B cell (primary cell): ENCODE measurements around the gene GTF3C2. TPM values are rescaled to one million over a fixed set of nuclear protein-coding genes. Genes with fewer than 3 reads are reported as not detected.
A peak's percentile ranks its signal among the peaks of the same experiment; 100 is the strongest.

Experiments used
- ATAC-seq: fragments of 200-7000 bp; cut with Tn5 transposase; one replicate; pipeline ENCODE4 v1.10.0; 2021; ENCODE audit warnings: low read depth, mild to moderate bottlenecking, moderate number of reproducible peaks, moderate library complexity
- CTCF ChIA-PET: fragments of 350-600 bp; sonication (Branson Sonifier 250); formaldehyde crosslinking; loops from one replicate; lab custom pipeline; 2021; ENCODE audit warnings: antibody characterized with exemption, inconsistent platforms; lab: Charles Lee
- POLR2A ChIA-PET: fragments of 350-600 bp; sonication (Branson Sonifier 250); formaldehyde crosslinking; loops from one replicate; lab custom pipeline; 2021; ENCODE audit warnings: antibody characterized with exemption; lab: Charles Lee
- DNase-seq: peaks from one replicate; pipeline ENCODE4 v3.0.0; 2013
- H2AFZ ChIP-seq: 2 replicates; pipeline ENCODE4 v1.6.1; 2012; ENCODE audit warnings: mild to moderate bottlenecking, low read depth, low read length; ENCODE audit not compliant: insufficient read depth, poor library complexity, severe bottlenecking
- H3K27ac ChIP-seq, 2 donors: 1 replicate in 1 of 2; 2 replicates in 1 of 2; pipeline ENCODE4 v1.5.1; 2012 to 2013; ENCODE audit warnings: low read length in 2 of 2, mild to moderate bottlenecking in 2 of 2, moderate library complexity in 1 of 2
- H3K27me3 ChIP-seq, 4 experiments: fragments of 200-600 bp in 1 of 4; sonication (generic) in 1 of 4; replicated peaks in 1 of 4; 1 replicate in 2 of 4; 2 replicates in 2 of 4; pipeline versions ENCODE4 v1.6.1 to v1.7.0; 2013 to 2016; ENCODE audit warnings: low read length in 3 of 4, mild to moderate bottlenecking in 2 of 4, mixed read lengths in 1 of 4, moderate library complexity in 1 of 4; ENCODE audit not compliant: insufficient read depth in 4 of 4, control insufficient read depth in 3 of 4; ENCODE audit errors: control extremely low read depth in 1 of 4
- H3K36me3 ChIP-seq, 2 experiments: replicated peaks in 1 of 2; 1 replicate in 1 of 2; 2 replicates in 1 of 2; pipeline versions ENCODE4 v1.6.1 to v1.7.1; 2013; ENCODE audit warnings: low read length in 1 of 2; ENCODE audit not compliant: insufficient read depth in 2 of 2, control insufficient read depth in 1 of 2; ENCODE audit errors: control extremely low read depth in 1 of 2, extremely low read depth in 1 of 2
- H3K4me1 ChIP-seq, 2 donors: fragments of 200-600 bp in 1 of 2; sonication (generic) in 1 of 2; 1 replicate in 1 of 2; 2 replicates in 1 of 2; pipeline versions ENCODE4 v1.5.1 to v1.6.1; 2013 to 2017; ENCODE audit warnings: low read length in 2 of 2; ENCODE audit not compliant: control insufficient read depth in 2 of 2, insufficient read depth in 2 of 2
- H3K4me2 ChIP-seq: replicated peaks from 2 replicates; pipeline ENCODE3; 2012; ENCODE audit warnings: mild to moderate bottlenecking, low read depth, low read length; ENCODE audit not compliant: poor library complexity, severe bottlenecking
- H3K4me3 ChIP-seq, 5 experiments: fragments of 200-600 bp in 1 of 5; sonication (generic) in 1 of 5; 1 replicate in 3 of 5; 2 replicates in 2 of 5; pipeline versions ENCODE4 v1.5.1 to v1.7.0; 2011 to 2016; ENCODE audit warnings: low read length in 4 of 5, mild to moderate bottlenecking in 4 of 5, low read depth in 2 of 5, control low read depth in 1 of 5, moderate library complexity in 1 of 5; ENCODE audit not compliant: insufficient read depth in 1 of 5; ENCODE audit errors: control extremely low read depth in 1 of 5, extremely low read depth in 1 of 5
- H3K79me2 ChIP-seq: fragments of 200-600 bp; sonication (generic); one replicate; pipeline ENCODE4 v1.6.0; 2016; ENCODE audit warnings: low read length; ENCODE audit not compliant: control insufficient read depth, insufficient read depth
- H3K9ac ChIP-seq: fragments of 200-600 bp; sonication (generic); 2 replicates; pipeline ENCODE4 v1.6.1; 2017; ENCODE audit warnings: mild to moderate bottlenecking, low read length, moderate library complexity
- H3K9me3 ChIP-seq, 3 donors: one replicate each; pipeline versions ENCODE4 v1.6.1 to v1.7.1; 2013; ENCODE audit warnings: low read length in 2 of 3; ENCODE audit not compliant: control insufficient read depth in 2 of 3, insufficient read depth in 1 of 3; ENCODE audit errors: control extremely low read depth in 1 of 3
- H4K20me1 ChIP-seq: 2 replicates; pipeline ENCODE4 v1.6.0; 2012; ENCODE audit warnings: mild to moderate bottlenecking, low read length; ENCODE audit not compliant: insufficient read depth, control insufficient read depth, poor library complexity, severe bottlenecking
- H3K27ac Mint-ChIP-seq: one replicate; pipeline ENCODE4 v1.8.0; 2021; ENCODE audit warnings: mixed read lengths
- H3K27me3 Mint-ChIP-seq: one replicate; pipeline ENCODE4 v1.8.0; 2021; ENCODE audit warnings: mixed read lengths
- H3K4me1 Mint-ChIP-seq: one replicate; pipeline ENCODE4 v1.8.0; 2021; ENCODE audit warnings: mixed read lengths
- H3K4me3 Mint-ChIP-seq: one replicate; pipeline ENCODE4 v1.8.0; 2021; ENCODE audit warnings: mixed read lengths
- H3K9me3 Mint-ChIP-seq: one replicate; pipeline ENCODE4 v1.8.0; 2022; ENCODE audit warnings: mixed read lengths; ENCODE audit not compliant: insufficient read depth
- EZH2 ChIP-seq: IDR thresholded peaks from 2 replicates; pipeline ENCODE4 v1.6.1; 2012; ENCODE audit warnings: borderline replicate concordance, low read depth, mild to moderate bottlenecking, moderate library complexity, low read length; ENCODE audit not compliant: insufficient read depth, poor library complexity, severe bottlenecking
- WGBS: methylation state at CpG from one replicate; pipeline ENCODE4 v1.1.5; 2013; ENCODE audit warnings: missing lambda C conversion rate; ENCODE audit not compliant: insufficient coverage; 5-methylcytosine and 5-hydroxymethylcytosine counted together
- intact Hi-C: fragments of 100-400 bp; cut with micrococcal nuclease; formaldehyde crosslinking; loops from one replicate; pipeline ENCODE4 v1.10.0; 2022
- polyA plus RNA-seq: library from polyadenylated mRNA; depleted of rRNA; stranded (reverse); fragments of >200 nt; gene quantifications from 2 replicates; pipeline ENCODE4 v1.2.3, GENCODE V29; 2012
- total RNA-seq, 2 donors: library from RNA; stranded (reverse); fragments of 120-200 nt in 1 of 2; gene quantifications; 1 replicate in 1 of 2; 2 replicates in 1 of 2; pipeline versions ENCODE4 v1.2.3 to v1.2.4, GENCODE V29; 2013 to 2022
- TF ChIP-seq, protein P1 (sequence below): fragments of 200-600 bp; IDR thresholded peaks from one replicate; pipeline ENCODE4 v1.8.0; 2022; ENCODE audit warnings: antibody characterized with exemption, mild to moderate bottlenecking

The GTF3C2 gene
- total and polyA plus RNA-seq, 2 donors (not counting 1 experiment from before 2014, with no cell fraction given), result 84.8 to 121 TPM

- Histone ChIP-seq H3K36me3 (peaks cover 3 to 19% of the 10 kb centered on the region in 2 experiments), H3K27me3 (no peaks in the 10 kb centered on the region), H4K20me1 (no peaks in the 10 kb centered on the region), H3K27ac (peak overlapping the region; percentile 75 to 96), H3K4me3 (peak overlapping the region; percentile 72 to 99 (median 93)), H3K9me3 (no peaks in the 10 kb centered on the region), H3K79me2 (peaks cover 40% of the 10 kb centered on the region), H3K4me2 (peak overlapping the region; percentile 91), H3K4me1 (peaks cover 12 to 20% of the 10 kb centered on the region in 2 donors), H3K9ac (peak overlapping the region; percentile 98), H2AFZ (peak overlapping the region; percentile 92)
- H3K27ac Mint-ChIP-seq, result peak overlapping the region; percentile 97
- ChIA-PET CTCF (interaction anchor here (0.8 to 3.7 kb wide), 4 partner anchors 19 to 49 kb away, joined by 3 to 24 read pairs (median 5); partner anchors contain the start of gene SNX17), POLR2A (interaction anchor here (0.7 to 2.1 kb wide), 5 partner anchors 34 to 106 kb away, joined by 3 to 9 read pairs (median 4); partner anchors contain the start of genes GTF3C2, NRBP1, PPM1G and ZNF513)
- H3K27me3 Mint-ChIP-seq, result no peaks in the 10 kb centered on the region
- H3K9me3 Mint-ChIP-seq, result no peaks in the 10 kb centered on the region
- DNase-seq, result peak; percentile 66
- peak overlapping the region; percentile 99 for H3K4me3 Mint-ChIP-seq
- ATAC-seq, result peak; percentile 32
- 0% methylated on average over 8 of the region's 10 CpGs for WGBS
- intact Hi-C loops, result loop anchor here (2.0 to 5.0 kb wide), 6 partner anchors 20 to 1070 kb away; partner anchors contain the start of genes FOSL2, ZNF512 and ZNF513
- TF ChIP-seq, protein P1, sequence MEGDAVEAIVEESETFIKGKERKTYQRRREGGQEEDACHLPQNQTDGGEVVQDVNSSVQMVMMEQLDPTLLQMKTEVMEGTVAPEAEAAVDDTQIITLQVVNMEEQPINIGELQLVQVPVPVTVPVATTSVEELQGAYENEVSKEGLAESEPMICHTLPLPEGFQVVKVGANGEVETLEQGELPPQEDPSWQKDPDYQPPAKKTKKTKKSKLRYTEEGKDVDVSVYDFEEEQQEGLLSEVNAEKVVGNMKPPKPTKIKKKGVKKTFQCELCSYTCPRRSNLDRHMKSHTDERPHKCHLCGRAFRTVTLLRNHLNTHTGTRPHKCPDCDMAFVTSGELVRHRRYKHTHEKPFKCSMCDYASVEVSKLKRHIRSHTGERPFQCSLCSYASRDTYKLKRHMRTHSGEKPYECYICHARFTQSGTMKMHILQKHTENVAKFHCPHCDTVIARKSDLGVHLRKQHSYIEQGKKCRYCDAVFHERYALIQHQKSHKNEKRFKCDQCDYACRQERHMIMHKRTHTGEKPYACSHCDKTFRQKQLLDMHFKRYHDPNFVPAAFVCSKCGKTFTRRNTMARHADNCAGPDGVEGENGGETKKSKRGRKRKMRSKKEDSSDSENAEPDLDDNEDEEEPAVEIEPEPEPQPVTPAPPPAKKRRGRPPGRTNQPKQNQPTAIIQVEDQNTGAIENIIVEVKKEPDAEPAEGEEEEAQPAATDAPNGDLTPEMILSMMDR, result no peak
- no peak for TF ChIP-seq EZH2
- H3K4me1 Mint-ChIP-seq, result peaks cover 27% of the 10 kb centered on the region
Measured at GRCh38 chr2:27322301-27322765, 34.2 kb downstream of the GTF3C2 start.

GRCh38 chr2:27320958-27321543 lies 35.5 kb downstream of the GTF3C2 start:
- POLR2A ChIA-PET, result interaction anchor here (0.6 kb wide), 1 partner anchor 85 kb away, joined by 3 read pairs; no protein-coding TSS in a partner anchor
- no peak overlapping the region for H3K9ac ChIP-seq
- intact Hi-C loops, result loop anchor here (5.0 kb wide), 1 partner anchor 1071 kb away; the partner anchor contains the start of gene FOSL2

More at GRCh38 chr2:27320958-27321543, 35.5 kb downstream of the GTF3C2 start:
- 87% methylated on average over 7 of the region's 8 CpGs for WGBS
- Histone ChIP-seq H3K4me2 (no peak overlapping the region), H3K36me3 (peaks cover 0 to 17% of the 10 kb centered on the region in 2 experiments), H3K27me3 (no peaks in the 10 kb centered on the region), H4K20me1 (no peaks in the 10 kb centered on the region), H3K4me3 (no peak overlapping the region), H3K4me1 (peaks cover 12 to 20% of the 10 kb centered on the region in 2 donors), H3K27ac (no peak overlapping the region), H3K79me2 (peaks cover 40% of the 10 kb centered on the region), H3K9me3 (no peaks in the 10 kb centered on the region), H2AFZ (no peak overlapping the region)
- H3K9me3 Mint-ChIP-seq, result no peaks in the 10 kb centered on the region
- CTCF ChIA-PET, result interaction anchor here (3.7 kb wide), 1 partner anchor 17 kb away, joined by 24 read pairs; no protein-coding TSS in a partner anchor
- no peak for DNase-seq
- no peak for ATAC-seq
- no peaks in the 10 kb centered on the region for H3K27me3 Mint-ChIP-seq
- peaks cover 27% of the 10 kb centered on the region for H3K4me1 Mint-ChIP-seq
- H3K4me3 Mint-ChIP-seq, result peak overlapping the region; percentile 99
- H3K27ac Mint-ChIP-seq, result no peak overlapping the region
- TF ChIP-seq, protein P1, result no peak
- no peak for TF ChIP-seq EZH2
